Measurements from ENCODE around the gene TPCN1. TPM values are rescaled to one million over a fixed set of nuclear protein-coding genes. Genes with fewer than 3 reads are reported as not detected.

Gene TPCN1
- total RNA-seq, 3 donors from 2014 or later, result 89.9 to 133 (median 91.3) TPM

DNA sequence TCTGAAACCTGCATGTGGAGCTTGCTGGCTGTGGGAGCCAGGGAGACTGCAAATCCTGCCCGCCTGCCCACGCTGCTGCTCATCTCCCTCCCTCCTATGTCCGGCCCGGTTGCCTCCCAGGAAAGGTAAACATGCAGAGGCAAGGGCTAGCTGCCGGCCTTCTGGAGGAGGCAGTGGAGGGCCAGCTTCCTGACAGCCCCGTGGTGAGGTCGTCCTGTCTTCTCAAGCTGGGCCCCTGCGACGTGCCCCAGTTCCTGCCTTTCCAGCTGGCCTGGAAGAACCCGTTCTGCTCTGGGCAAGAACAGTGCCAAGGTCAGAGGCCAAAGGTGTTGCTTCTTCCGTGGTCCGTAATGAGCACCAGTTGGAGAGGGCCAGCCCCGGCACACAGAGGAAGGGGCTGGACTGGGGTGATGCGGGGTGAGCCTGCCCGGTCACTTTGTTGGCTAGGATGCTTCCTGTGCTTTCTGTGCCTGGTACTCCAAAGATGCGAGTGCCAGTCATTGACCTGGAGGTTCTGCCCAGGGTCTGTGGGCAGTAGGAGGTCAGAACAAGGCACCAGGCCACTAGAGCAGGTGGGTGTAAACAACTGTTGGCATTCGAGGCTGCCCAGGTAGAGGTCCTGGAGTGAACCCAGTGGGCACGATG is 25.3 kb downstream of the TPCN1 start:
- Histone ChIP-seq H3K9me3 (no peaks in the 10 kb centered on the region), H3K36me3 (ENCODE audit: low read depth) (no peaks in the 10 kb centered on the region), H3K4me1 (ENCODE audit: low read depth) (peaks cover 49% of the 10 kb centered on the region), H3K4me3 (no peak overlapping the region)
- TF ChIP-seq, protein P1, sequence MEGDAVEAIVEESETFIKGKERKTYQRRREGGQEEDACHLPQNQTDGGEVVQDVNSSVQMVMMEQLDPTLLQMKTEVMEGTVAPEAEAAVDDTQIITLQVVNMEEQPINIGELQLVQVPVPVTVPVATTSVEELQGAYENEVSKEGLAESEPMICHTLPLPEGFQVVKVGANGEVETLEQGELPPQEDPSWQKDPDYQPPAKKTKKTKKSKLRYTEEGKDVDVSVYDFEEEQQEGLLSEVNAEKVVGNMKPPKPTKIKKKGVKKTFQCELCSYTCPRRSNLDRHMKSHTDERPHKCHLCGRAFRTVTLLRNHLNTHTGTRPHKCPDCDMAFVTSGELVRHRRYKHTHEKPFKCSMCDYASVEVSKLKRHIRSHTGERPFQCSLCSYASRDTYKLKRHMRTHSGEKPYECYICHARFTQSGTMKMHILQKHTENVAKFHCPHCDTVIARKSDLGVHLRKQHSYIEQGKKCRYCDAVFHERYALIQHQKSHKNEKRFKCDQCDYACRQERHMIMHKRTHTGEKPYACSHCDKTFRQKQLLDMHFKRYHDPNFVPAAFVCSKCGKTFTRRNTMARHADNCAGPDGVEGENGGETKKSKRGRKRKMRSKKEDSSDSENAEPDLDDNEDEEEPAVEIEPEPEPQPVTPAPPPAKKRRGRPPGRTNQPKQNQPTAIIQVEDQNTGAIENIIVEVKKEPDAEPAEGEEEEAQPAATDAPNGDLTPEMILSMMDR (IDR thresholded peaks at IDR 0.05), result no peak
- peak; percentile 53 to 72 (median 70) for DNase-seq
- ATAC-seq, result peak; percentile 7
- intact Hi-C loops (cut with DNase I, micrococcal nuclease), result no loop called here

DNA sequence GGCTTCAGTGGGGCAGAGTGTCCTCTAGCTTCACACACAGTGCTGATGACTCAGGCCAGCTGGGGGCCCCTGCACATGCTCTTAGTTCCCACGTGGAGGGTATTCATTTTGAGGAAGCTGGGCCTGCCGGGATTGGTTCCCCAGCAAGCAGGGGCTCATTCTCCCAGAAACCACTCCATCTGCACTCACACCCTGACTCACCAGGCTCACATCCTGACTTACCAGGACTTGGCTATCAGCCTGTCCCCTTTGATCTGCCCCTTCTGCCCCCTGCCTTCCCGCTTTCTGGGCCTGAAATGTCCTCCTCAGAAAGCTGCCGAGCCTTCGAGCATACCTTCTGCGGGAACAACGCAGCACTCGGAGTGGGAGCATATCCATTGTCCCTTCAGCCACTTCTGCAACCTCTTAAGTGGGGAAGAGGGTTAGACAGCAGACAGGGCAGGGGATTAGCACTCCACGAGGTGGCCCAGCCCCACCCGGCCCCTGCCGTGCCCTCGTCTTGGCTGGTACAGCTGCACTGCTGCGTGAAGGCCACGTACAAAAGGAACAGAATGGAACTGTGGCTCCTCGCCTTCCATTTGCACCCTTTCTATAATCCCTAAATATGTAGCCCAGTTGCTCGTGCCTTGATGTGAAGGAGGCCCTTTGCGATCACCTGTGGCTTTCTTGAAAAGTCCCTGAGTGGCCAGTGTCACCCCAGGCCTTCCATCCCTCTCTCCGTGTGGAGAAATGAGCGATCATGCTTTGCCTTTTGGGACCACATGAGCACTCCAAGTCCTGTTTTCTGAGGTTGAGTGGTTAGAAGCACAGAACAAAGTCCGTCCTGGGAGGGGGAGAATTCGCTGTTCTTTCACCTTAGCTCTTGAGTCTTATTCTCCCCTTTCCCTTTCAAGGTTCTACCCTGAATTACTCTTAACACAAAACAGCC is 26.1 kb downstream of the TPCN1 start:
- peak in 2 of 3 donors; percentile 31 to 48 for DNase-seq
- Histone ChIP-seq H3K4me3 (no peak overlapping the region), H3K36me3 (ENCODE audit: low read depth) (no peaks in the 10 kb centered on the region), H3K4me1 (ENCODE audit: low read depth) (peaks cover 45% of the 10 kb centered on the region), H3K9me3 (no peaks in the 10 kb centered on the region)
- ATAC-seq, result no peak
- TF ChIP-seq, protein P1 (IDR thresholded peaks at IDR 0.05), result no peak
- intact Hi-C loops (cut with DNase I, micrococcal nuclease), result no loop called here

DNA sequence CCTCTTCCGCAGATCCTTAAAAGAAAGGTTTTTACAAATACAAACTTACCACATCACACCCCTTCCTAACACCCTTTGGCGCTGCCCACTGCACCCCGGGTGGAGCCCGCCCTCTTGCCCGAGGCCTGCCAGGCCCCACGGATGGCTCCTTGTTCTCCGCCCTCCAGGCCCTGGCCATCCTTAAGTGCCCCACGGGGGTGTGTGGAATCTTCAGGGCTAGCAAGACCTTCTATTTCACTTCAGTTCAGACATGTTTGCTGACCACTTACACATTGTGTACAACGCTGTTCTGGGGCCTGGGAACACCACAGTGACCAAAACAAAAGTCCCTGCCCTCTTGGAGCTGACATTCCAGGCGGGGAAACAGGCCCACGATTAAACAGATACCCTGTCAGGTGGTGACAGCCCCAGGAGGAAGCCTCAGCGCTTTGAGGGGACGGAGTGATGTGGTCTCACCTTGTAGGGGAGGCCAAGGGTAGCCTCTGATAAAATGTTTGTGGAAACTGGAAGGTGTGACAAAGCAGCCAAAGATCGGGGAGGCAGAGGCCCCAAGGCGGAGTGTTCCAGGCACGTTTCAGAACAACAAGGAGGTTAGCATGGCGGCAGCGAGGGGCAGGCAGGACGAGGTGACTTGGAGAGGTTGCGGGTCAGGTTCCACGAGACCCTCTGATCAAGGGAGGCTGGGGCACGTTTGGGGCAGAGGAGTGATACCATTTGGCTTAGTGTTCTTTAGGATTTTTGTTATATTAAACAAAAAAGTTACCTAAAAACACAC is 27.0 kb downstream of the TPCN1 start:
- no peak for ATAC-seq
- intact Hi-C loops (cut with DNase I, micrococcal nuclease), result no loop called here
- H3K9me3 ChIP-seq, result peaks cover 8% of the 10 kb centered on the region
- DNase-seq, result peak in 1 of 3 donors; percentile 26
- no peak overlapping the region for H3K4me3 ChIP-seq
- peaks cover 37% of the 10 kb centered on the region for H3K4me1 ChIP-seq (ENCODE audit: low read depth)
- H3K36me3 ChIP-seq (ENCODE audit: low read depth), result no peaks in the 10 kb centered on the region
- TF ChIP-seq, protein P1 (IDR thresholded peaks at IDR 0.05), result no peak

DNA sequence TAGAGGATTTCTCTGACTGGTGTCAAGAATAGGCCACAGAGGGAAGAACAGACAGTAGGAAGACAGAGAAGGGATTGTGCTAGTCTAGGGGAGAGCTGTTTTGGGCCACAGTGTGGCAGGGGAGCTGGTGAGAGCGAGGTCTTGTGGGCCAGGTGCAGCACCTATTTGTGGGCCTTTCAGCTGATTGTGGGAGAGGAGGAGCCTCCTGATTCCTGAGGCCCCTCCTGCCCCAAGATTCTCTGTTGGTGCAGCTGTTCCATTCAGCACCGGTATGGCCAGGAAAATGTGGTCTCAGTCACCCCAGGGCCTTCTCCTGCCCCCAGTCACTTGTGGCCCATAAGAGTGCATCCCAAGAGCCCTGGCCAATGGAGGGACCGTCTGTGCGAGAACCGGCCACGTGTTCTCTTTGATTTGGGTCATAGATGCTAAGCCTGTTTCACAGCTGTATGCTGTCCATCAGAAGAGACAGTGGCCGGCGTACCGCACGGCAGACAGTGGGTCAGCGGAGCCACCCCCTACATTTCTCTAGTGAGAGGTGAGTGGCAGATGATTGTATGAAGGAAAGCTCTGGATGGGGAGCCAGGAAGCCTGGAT is 27.7 kb downstream of the TPCN1 start:
- Histone ChIP-seq H3K4me1 (ENCODE audit: low read depth) (peaks cover 30% of the 10 kb centered on the region), H3K9me3 (peaks cover 14% of the 10 kb centered on the region), H3K4me3 (no peak overlapping the region), H3K36me3 (ENCODE audit: low read depth) (no peaks in the 10 kb centered on the region)
- intact Hi-C loops (cut with DNase I, micrococcal nuclease), result no loop called here
- TF ChIP-seq, protein P1 (IDR thresholded peaks at IDR 0.05), result no peak
- DNase-seq, result peak in 2 of 3 donors; percentile 13 to 18
- no peak for ATAC-seq

DNA sequence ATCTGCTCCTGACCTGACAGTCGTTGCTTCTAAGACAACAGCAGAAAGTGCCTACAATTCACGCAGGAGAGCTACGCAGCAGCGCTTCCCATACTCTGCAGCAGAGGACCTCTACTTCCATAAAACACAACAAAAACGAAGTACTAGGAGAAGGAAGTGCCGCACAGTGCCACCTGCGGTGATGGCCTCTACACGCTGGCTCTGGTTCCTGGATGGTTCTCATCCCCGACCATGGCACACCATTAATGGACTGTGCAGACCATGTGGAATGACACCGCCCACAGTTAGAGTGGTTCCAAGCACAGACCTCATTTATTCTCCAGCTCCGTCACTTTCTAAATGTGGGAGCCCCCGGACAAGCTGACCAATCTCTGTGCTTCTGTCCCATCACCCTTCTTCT is 28.3 kb downstream of the TPCN1 start:
- DNase-seq, result peak in 1 of 3 donors; percentile 6
- peaks cover 14% of the 10 kb centered on the region for H3K9me3 ChIP-seq
- intact Hi-C loops (cut with DNase I, micrococcal nuclease), result no loop called here
- H3K4me1 ChIP-seq (ENCODE audit: low read depth), result peaks cover 23% of the 10 kb centered on the region
- TF ChIP-seq, protein P1 (IDR thresholded peaks at IDR 0.05), result no peak
- no peak overlapping the region for H3K4me3 ChIP-seq
- no peak for ATAC-seq
- no peaks in the 10 kb centered on the region for H3K36me3 ChIP-seq (ENCODE audit: low read depth)

Data from mucosa of descending colon (tissue), 3 donors.